NT2/D1 (cell line): ENCODE results near the gene TDRD9.

Source experiments
- YY1 ChIP-seq: IDR thresholded peaks from 2 replicates; pipeline ENCODE4 v1.6.1; 2011; ENCODE audit not compliant: insufficient read length, insufficient read depth
- ZNF274 ChIP-seq: IDR thresholded peaks from 2 replicates; pipeline ENCODE4 v1.6.1; 2011; ENCODE audit warnings: mild to moderate bottlenecking, low read depth, low read length

GRCh38 chr14:104096318-104096717, 168.1 kb downstream of the TDRD9 start:
- TF ChIP-seq YY1 = no peak
- TF ChIP-seq ZNF274 = no peak
